ENCODE data around the gene ITGB5. TPM values are rescaled to one million over a fixed set of nuclear protein-coding genes. Genes with fewer than 3 reads are reported as not detected.

ITGB5 gene
- total RNA-seq, 1 experiment from 2014 or later: 116 TPM

DNA sequence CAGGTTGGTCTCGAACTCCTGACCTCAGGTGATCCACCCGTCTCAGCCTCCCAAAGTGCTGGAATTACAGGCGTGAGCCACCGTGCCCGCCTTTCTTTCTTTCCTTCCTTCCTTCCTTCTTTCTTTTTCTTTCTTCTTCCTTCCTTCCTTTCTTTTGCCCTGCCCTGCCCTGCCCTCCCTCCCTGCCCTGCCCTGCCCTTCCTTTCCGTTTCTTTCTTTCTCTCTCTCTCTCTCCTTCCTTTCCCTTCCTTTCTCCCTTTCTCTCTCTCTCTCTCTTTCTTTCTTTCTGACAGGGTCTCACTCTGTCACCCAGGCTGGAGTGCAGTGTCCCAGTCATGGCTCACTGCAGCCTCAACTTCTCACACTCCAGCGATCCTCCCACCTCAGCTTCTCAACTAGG is 82.3 kb downstream of the ITGB5 start:
- BruUV-seq (replicated peaks): no TSS peak
- intact Hi-C loops (cut with micrococcal nuclease; ENCODE audit: unreplicated experiment): no loop called here
- POLR2A ChIA-PET (ENCODE audit: low non-redundant PET): no interaction called here
- Histone ChIP-seq H3K27ac (ENCODE audit: low read depth, low read length, poor library complexity, severe bottlenecking) (no peak overlapping the region), H3K4me3 (ENCODE audit: low read depth, low read length, poor library complexity, severe bottlenecking) (no peak overlapping the region), H3K27me3 (replicated peaks; ENCODE audit: insufficient read depth, low read depth, low read length, poor library complexity) (no peaks in the 10 kb centered on the region), H3K9me3 (ENCODE audit: low read depth, low read length, poor library complexity, severe bottlenecking) (no peaks in the 10 kb centered on the region), H3K4me1 (ENCODE audit: insufficient read depth, low read length, poor library complexity, severe bottlenecking) (peaks cover 15% of the 10 kb centered on the region), H3K36me3 (ENCODE audit: insufficient read depth, low read length, poor library complexity, severe bottlenecking) (peaks cover 6% of the 10 kb centered on the region)
- no peak for TF ChIP-seq EZH2 (IDR thresholded peaks at IDR 0.05; ENCODE audit: borderline replicate concordance, low read depth, low read length, poor library complexity, severe bottlenecking)
- TF ChIP-seq, protein P1, sequence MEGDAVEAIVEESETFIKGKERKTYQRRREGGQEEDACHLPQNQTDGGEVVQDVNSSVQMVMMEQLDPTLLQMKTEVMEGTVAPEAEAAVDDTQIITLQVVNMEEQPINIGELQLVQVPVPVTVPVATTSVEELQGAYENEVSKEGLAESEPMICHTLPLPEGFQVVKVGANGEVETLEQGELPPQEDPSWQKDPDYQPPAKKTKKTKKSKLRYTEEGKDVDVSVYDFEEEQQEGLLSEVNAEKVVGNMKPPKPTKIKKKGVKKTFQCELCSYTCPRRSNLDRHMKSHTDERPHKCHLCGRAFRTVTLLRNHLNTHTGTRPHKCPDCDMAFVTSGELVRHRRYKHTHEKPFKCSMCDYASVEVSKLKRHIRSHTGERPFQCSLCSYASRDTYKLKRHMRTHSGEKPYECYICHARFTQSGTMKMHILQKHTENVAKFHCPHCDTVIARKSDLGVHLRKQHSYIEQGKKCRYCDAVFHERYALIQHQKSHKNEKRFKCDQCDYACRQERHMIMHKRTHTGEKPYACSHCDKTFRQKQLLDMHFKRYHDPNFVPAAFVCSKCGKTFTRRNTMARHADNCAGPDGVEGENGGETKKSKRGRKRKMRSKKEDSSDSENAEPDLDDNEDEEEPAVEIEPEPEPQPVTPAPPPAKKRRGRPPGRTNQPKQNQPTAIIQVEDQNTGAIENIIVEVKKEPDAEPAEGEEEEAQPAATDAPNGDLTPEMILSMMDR (conservative IDR thresholded peaks at IDR 0.05; ENCODE audit: low read depth, low read length): no peak
- CTCF ChIA-PET: no interaction called here
- no peak for DNase-seq (ENCODE audit: low spot score)

DNA sequence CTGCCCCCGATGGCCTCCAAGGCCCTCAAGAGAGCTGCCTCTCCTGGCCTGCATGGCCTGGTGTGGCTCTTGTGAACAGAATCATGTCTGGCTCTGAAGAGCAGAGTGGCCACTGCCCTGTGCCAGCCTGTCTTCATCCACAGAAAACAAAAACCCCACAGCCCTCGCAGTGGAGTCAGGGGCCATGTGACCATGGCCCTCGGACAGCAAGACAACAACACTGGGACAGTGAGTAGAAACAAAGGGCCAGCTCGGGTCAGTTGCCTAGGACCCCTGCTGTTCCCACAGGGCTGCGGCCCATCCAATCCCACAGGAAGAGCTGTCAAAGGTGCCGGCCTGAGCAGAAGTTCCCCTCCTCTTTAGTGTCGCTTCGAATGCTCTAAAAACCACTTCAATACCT is 84.5 kb downstream of the ITGB5 start:
- POLR2A ChIA-PET (ENCODE audit: low non-redundant PET): no interaction called here
- BruUV-seq (replicated peaks): no TSS peak
- Histone ChIP-seq H3K9me3 (ENCODE audit: low read depth, low read length, poor library complexity, severe bottlenecking) (no peaks in the 10 kb centered on the region), H3K36me3 (ENCODE audit: insufficient read depth, low read length, poor library complexity, severe bottlenecking) (peaks cover 6% of the 10 kb centered on the region), H3K4me3 (ENCODE audit: low read depth, low read length, poor library complexity, severe bottlenecking) (no peak overlapping the region), H3K27ac (ENCODE audit: low read depth, low read length, poor library complexity, severe bottlenecking) (no peak overlapping the region), H3K4me1 (ENCODE audit: insufficient read depth, low read length, poor library complexity, severe bottlenecking) (peaks cover 15% of the 10 kb centered on the region), H3K27me3 (replicated peaks; ENCODE audit: insufficient read depth, low read depth, low read length, poor library complexity) (no peaks in the 10 kb centered on the region)
- TF ChIP-seq EZH2 (IDR thresholded peaks at IDR 0.05; ENCODE audit: borderline replicate concordance, low read depth, low read length, poor library complexity, severe bottlenecking): no peak
- TF ChIP-seq, protein P1 (conservative IDR thresholded peaks at IDR 0.05; ENCODE audit: low read depth, low read length): no peak
- intact Hi-C loops (cut with micrococcal nuclease; ENCODE audit: unreplicated experiment): no loop called here
- CTCF ChIA-PET: no interaction called here
- DNase-seq (ENCODE audit: low spot score): no peak

DNA sequence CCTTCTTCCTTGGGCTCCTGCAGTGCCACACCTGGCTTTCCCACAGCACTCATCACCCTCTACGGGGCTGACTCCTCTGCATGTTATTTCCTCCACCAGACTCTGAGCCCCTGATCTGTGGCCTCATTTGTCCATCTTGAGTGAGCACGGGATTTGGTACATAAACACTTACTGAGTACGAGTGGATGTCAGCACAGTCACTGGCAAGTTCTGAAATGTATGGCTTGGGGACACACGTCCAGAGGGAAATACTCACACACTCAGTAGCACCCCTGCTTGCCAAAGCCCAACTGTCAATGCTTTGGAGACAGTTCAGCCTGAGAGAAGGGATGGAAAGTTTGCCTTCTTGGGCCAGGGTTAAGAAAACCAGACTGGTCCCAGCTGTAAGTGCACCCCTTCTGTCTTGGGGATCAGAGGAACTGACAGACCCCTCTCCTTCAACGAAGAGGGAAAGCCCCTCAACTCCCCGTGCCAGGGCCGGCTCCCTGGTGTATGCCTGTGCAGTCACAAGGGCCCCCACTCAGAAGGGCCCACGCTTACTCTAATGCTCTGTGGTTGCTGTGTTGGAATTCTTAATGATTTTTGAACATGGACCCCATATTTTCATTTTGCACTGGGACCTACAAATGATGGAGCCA is 85.0 kb downstream of the ITGB5 start:
- CTCF ChIA-PET: no interaction called here
- H3K9me3 ChIP-seq (ENCODE audit: low read depth, low read length, poor library complexity, severe bottlenecking): no peaks in the 10 kb centered on the region
- no peaks in the 10 kb centered on the region for H3K27me3 ChIP-seq (replicated peaks; ENCODE audit: insufficient read depth, low read depth, low read length, poor library complexity)
- no TSS peak for BruUV-seq (replicated peaks)
- no peak overlapping the region for H3K27ac ChIP-seq (ENCODE audit: low read depth, low read length, poor library complexity, severe bottlenecking)
- H3K4me1 ChIP-seq (ENCODE audit: insufficient read depth, low read length, poor library complexity, severe bottlenecking): peaks cover 15% of the 10 kb centered on the region
- TF ChIP-seq EZH2 (IDR thresholded peaks at IDR 0.05; ENCODE audit: borderline replicate concordance, low read depth, low read length, poor library complexity, severe bottlenecking): no peak
- TF ChIP-seq, protein P1 (conservative IDR thresholded peaks at IDR 0.05; ENCODE audit: low read depth, low read length): no peak
- DNase-seq (ENCODE audit: low spot score): no peak
- POLR2A ChIA-PET (ENCODE audit: low non-redundant PET): no interaction called here
- no peak overlapping the region for H3K4me3 ChIP-seq (ENCODE audit: low read depth, low read length, poor library complexity, severe bottlenecking)
- peaks cover 6% of the 10 kb centered on the region for H3K36me3 ChIP-seq (ENCODE audit: insufficient read depth, low read length, poor library complexity, severe bottlenecking)
- intact Hi-C loops (cut with micrococcal nuclease; ENCODE audit: unreplicated experiment): no loop called here
